HL-60/S4 treated with phorbol 12-myristate 13-acetate at 8.2 ng/mL for 4 days and 3 days (cell line): Measurements from ENCODE around the gene ARHGAP44.
"Not testable (repeated sequence)": the region's sequence is repeated elsewhere in the genome, so short reads cannot be mapped to it uniquely, and the experiment has no call there.

Experiments
- in situ Hi-C: fragments of 300-500 bp; cut with MboI; formaldehyde crosslinking; loops from 2 replicates; pipeline ENCODE4 v1.15.0; 2022; ENCODE audit warnings: low sequenced_read_pairs

The ARHGAP44 gene

GRCh38 chr17:12814718-12815117, 25.4 kb downstream of the ARHGAP44 start:
- in situ Hi-C loops = no loop called here

GRCh38 chr17:12815642-12816141, 26.4 kb downstream of the ARHGAP44 start:
- in situ Hi-C loops = no loop called here

- in situ Hi-C loops = no loop called here
These were observed 32.2 kb downstream of the ARHGAP44 start for GRCh38 chr17:12821376-12821940.

- in situ Hi-C loops = no loop called here
These were observed 37.1 kb downstream of the ARHGAP44 start for GRCh38 chr17:12826431-12826830.

- in situ Hi-C loops = no loop called here
These were observed 41.5 kb downstream of the ARHGAP44 start for GRCh38 chr17:12830777-12831247.

GRCh38 chr17:12831839-12832238, 42.5 kb downstream of the ARHGAP44 start:
- in situ Hi-C loops = no loop called here

GRCh38 chr17:12839042-12839441, 49.7 kb downstream of the ARHGAP44 start:
- in situ Hi-C loops = no loop called here

- in situ Hi-C loops = no loop called here
These were observed 53.6 kb downstream of the ARHGAP44 start for GRCh38 chr17:12842936-12843335.

GRCh38 chr17:12850996-12851395, 61.7 kb downstream of the ARHGAP44 start:
- in situ Hi-C loops = no loop called here

- in situ Hi-C loops = no loop called here
These were observed 62.7 kb downstream of the ARHGAP44 start for GRCh38 chr17:12851901-12852435.

GRCh38 chr17:12853921-12854320, 64.6 kb downstream of the ARHGAP44 start:
- in situ Hi-C loops = no loop called here

GRCh38 chr17:12856416-12856815, 67.1 kb downstream of the ARHGAP44 start:
- in situ Hi-C loops = no loop called here

GRCh38 chr17:12857592-12857991, 68.3 kb downstream of the ARHGAP44 start:
- in situ Hi-C loops = no loop called here

- in situ Hi-C loops = no loop called here
These were observed 70.2 kb downstream of the ARHGAP44 start for GRCh38 chr17:12859520-12859919.

- in situ Hi-C loops = no loop called here
These were observed 76.5 kb downstream of the ARHGAP44 start for GRCh38 chr17:12865769-12866168.

- in situ Hi-C loops = no loop called here
These were observed 76.9 kb downstream of the ARHGAP44 start for GRCh38 chr17:12866244-12866643.

- in situ Hi-C loops = no loop called here
These were observed 78.4 kb downstream of the ARHGAP44 start for GRCh38 chr17:12867726-12868125.

- in situ Hi-C loops = not testable (repeated sequence)
These were observed 84.3 kb downstream of the ARHGAP44 start for GRCh38 chr17:12873415-12874125.

GRCh38 chr17:12877953-12878669, 88.8 kb downstream of the ARHGAP44 start:
- in situ Hi-C loops = no loop called here

- in situ Hi-C loops = not testable (repeated sequence)
These were observed 89.8 kb downstream of the ARHGAP44 start for GRCh38 chr17:12879096-12879495.

GRCh38 chr17:12883472-12883871, 94.2 kb downstream of the ARHGAP44 start:
- in situ Hi-C loops = no loop called here
